Effector memory CD4-positive, alpha-beta T cell (primary cell): ENCODE data around the gene WDR35.

Experiments used
- DNase-seq, 3 donors: peaks; one replicate each; pipeline ENCODE4 v3.0.0-alpha.2; 2020
- H3K27ac ChIP-seq: 2 replicates; pipeline ENCODE4 v1.7.0; 2013; ENCODE audit warnings: mild to moderate bottlenecking, low read length, moderate library complexity; ENCODE audit not compliant: insufficient read depth, poor library complexity, severe bottlenecking
- H3K27me3 ChIP-seq: replicated peaks from 2 replicates; pipeline ENCODE4 v1.7.0; 2013; ENCODE audit warnings: mild to moderate bottlenecking, low read length; ENCODE audit not compliant: insufficient read depth, control insufficient read depth, poor library complexity, severe bottlenecking
- H3K36me3 ChIP-seq: 2 replicates; pipeline ENCODE4 v1.7.0; 2013; ENCODE audit warnings: mild to moderate bottlenecking, low read length, moderate library complexity; ENCODE audit not compliant: control insufficient read depth, insufficient read depth
- H3K4me1 ChIP-seq: 2 replicates; pipeline ENCODE4 v1.7.0; 2013; ENCODE audit warnings: low read length, mild to moderate bottlenecking; ENCODE audit not compliant: control insufficient read depth, insufficient read depth, poor library complexity, severe bottlenecking
- H3K4me3 ChIP-seq: 2 replicates; pipeline ENCODE4 v1.7.0; 2013; ENCODE audit warnings: low read length, low read depth, mild to moderate bottlenecking; ENCODE audit not compliant: insufficient read depth, poor library complexity, severe bottlenecking
- H3K9me3 ChIP-seq: 2 replicates; pipeline ENCODE4 v1.7.0; 2013; ENCODE audit warnings: mild to moderate bottlenecking, low read length, moderate library complexity; ENCODE audit not compliant: control insufficient read depth

WDR35 gene

DNA sequence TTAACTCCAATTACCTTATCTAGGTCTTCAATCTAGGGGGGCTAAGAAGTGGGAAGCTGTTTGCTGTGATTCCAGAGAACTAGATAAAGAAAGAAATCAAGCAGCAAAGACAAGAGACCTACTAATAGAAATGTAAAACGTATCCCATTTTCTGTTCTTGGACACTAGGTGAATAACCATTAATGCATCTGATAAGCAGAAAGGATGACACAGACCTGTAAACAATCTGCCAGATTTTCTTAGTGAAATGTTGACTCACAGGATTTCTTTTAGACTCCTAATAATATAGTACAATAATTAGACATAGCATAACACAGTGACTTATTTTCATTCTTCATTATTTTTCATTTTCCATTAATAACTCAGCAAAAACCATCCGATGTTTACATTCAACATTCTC lies 1.3 kb downstream of the WDR35 start:
- no peak for DNase-seq
- Histone ChIP-seq H3K36me3 (no peaks in the 10 kb centered on the region), H3K9me3 (no peaks in the 10 kb centered on the region), H3K4me1 (peaks cover 9% of the 10 kb centered on the region), H3K4me3 (no peak overlapping the region), H3K27me3 (no peaks in the 10 kb centered on the region), H3K27ac (no peak overlapping the region)

DNA sequence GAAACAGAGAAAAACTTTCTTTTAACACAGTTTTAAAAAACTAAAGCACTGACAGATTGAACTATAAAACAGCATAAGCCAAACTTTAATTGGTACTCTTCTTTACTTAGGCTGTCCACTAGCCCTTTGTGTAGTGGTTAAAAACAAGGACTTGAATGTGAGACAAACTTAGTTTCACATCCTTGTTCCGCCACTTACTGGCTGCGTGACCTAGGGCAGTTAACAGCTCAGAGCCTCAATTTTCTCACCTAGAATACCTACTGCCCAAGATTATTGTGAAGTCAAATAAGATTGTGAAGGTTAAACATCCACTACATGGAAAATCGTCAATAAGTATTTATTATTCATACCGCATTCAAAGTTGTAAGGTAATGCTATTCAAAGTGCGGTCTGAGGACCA lies 2.0 kb downstream of the WDR35 start:
- Histone ChIP-seq H3K27me3 (no peaks in the 10 kb centered on the region), H3K4me3 (no peak overlapping the region), H3K4me1 (peaks cover 9% of the 10 kb centered on the region), H3K9me3 (no peaks in the 10 kb centered on the region), H3K36me3 (no peaks in the 10 kb centered on the region), H3K27ac (no peak overlapping the region)
- DNase-seq: no peak

DNA sequence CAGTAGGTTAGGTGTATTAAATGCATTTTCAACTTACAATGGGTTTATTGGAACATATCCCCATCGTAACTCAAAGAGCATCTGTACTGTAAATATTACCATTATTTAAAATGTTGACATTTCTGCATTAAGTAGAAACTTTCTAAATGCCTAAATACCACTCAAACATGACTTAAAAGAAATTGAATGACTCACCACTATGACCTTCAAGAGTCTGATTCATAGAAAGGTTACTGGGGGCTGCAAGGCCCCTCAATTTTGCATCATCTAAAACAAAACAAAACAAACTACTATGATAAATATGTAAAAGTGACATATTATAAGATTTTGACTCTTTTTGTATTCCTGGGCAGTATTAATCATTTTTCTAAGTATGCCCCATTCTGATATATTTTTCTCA lies 7.6 kb downstream of the WDR35 start:
- Histone ChIP-seq H3K36me3 (no peaks in the 10 kb centered on the region), H3K9me3 (no peaks in the 10 kb centered on the region), H3K27me3 (no peaks in the 10 kb centered on the region), H3K27ac (no peak overlapping the region), H3K4me3 (no peak overlapping the region), H3K4me1 (no peaks in the 10 kb centered on the region)
- DNase-seq: no peak

DNA sequence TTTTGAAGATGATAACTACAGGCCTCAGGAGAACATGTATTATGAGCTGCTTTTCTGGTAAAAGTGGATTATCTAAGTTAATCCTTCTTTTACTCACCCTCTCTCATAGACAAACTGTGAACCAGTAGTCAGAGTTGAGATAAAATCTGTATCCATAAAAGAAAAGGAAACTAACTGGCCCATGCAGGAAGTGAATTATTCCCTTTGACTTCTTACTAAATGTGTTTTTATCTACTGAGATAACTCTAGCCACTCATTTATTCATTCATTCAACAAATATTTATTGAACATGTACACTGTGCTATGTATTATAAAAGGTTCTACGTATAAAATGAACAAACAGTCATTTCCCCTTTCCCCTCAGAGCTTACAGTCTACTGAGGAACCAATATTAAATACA lies 10.0 kb downstream of the WDR35 start:
- Histone ChIP-seq H3K27me3 (no peaks in the 10 kb centered on the region), H3K27ac (no peak overlapping the region), H3K9me3 (no peaks in the 10 kb centered on the region), H3K36me3 (no peaks in the 10 kb centered on the region), H3K4me3 (no peak overlapping the region), H3K4me1 (no peaks in the 10 kb centered on the region)
- no peak for DNase-seq

DNA sequence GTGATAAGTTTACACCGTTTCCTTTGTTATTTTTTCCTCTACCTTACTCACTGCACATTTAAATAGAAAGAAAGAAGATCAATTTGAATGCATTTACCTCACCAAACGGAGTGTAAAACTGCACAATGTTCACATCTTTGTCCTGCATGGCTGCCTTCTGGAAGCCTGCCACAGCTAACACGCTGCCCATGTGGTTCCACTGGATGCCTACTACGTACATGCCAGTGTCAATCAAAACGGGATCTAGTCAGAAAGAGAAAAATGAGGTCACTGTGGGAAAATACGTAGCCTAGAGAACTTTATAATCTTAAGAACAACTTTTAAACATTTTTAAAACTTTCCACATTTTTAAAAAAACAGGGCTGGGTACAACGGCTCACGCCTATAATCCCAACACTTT lies 16.4 kb downstream of the WDR35 start:
- no peak for DNase-seq

DNA sequence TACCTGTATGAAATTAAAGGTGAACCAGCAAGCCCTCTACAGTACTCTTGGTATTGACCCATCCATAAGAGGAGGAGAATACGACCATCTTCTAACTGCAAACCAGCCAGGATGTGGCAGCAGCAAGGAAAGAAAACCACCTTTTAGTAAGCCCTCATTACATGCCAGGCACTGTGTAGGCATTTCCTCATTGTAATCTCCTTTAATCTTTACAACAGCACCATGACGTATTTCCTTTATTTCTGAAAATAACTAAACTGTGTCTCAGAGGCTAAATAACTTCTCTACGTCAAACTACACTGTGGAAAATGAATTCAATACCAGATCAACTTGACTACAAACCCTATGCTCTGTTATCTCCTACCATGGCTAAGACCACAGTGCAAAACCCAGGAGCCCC lies 18.2 kb downstream of the WDR35 start:
- Histone ChIP-seq H3K4me1 (no peaks in the 10 kb centered on the region), H3K4me3 (no peak overlapping the region), H3K27ac (no peak overlapping the region), H3K36me3 (peaks cover 7% of the 10 kb centered on the region), H3K9me3 (no peaks in the 10 kb centered on the region), H3K27me3 (no peaks in the 10 kb centered on the region)
- no peak for DNase-seq

More for the DNA sequence above, 16.4 kb downstream of the WDR35 start:
- H3K27ac ChIP-seq: no peak overlapping the region
- H3K36me3 ChIP-seq: peaks cover 4% of the 10 kb centered on the region
- H3K9me3 ChIP-seq: no peaks in the 10 kb centered on the region
- H3K4me1 ChIP-seq: no peaks in the 10 kb centered on the region
- H3K27me3 ChIP-seq: no peaks in the 10 kb centered on the region
- H3K4me3 ChIP-seq: no peak overlapping the region

DNA sequence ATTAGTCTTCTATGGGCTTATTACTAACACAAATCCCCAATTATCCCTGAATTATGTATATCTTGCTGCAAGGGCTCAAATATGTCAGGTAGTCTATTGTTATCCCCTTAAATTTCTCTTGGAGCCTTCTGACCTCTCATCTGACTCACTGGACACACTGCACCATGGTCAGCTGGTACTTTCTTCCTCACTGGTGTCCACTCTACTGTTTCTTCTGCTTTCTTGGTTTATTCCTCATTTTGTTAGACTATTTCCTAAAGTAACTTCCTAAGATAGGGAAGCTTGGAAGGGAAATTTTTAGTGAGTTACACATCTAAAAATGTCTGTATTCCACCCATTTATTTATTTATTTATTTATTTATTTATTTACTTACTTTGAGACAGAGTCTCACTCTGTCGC lies 26.5 kb downstream of the WDR35 start:
- DNase-seq: no peak
- H3K9me3 ChIP-seq: no peaks in the 10 kb centered on the region
- H3K4me1 ChIP-seq: no peaks in the 10 kb centered on the region
- no peak overlapping the region for H3K27ac ChIP-seq
- no peaks in the 10 kb centered on the region for H3K27me3 ChIP-seq
- peaks cover 8% of the 10 kb centered on the region for H3K36me3 ChIP-seq
- no peak overlapping the region for H3K4me3 ChIP-seq

DNA sequence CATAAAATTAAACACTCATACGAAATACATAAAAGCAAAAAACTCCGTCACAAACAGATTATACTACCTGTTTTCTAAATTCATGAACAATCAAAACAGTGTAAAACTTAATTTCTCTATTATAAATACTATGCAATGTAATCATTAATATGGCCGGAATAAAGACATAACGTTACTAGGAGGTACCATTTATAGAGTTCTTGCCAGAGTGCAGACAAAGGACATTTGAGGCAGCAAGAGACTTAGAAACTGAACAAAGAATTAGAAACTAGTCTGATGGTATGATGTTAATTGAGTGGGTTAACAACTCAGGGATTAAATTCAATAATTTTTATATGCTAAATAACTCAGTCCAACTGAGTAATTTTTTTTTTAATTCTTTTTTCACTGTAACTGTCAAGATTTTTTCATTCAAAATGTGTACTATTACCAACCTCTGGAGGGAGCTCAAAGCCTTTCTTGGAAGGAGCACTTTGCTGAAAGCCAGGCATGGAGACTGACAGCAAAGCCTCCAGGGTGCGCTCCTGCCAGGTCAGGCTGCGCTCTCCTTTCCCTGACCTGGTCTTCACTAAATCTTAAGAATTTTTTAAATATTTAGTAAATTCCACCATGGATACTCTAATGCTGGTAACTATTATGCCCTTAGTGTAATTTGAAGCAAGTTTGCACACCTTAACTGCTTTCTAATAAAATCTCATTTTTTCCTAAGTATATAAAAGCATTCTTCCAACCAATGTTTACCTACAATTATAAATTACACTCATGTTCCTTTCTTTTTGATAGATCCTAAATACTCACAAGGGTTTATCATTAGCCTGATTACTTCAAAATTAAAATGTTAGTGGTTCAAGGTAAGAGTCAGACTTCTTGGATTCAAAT lies 34.1 kb downstream of the WDR35 start:
- Histone ChIP-seq H3K4me3 (no peak overlapping the region), H3K4me1 (no peaks in the 10 kb centered on the region), H3K27me3 (no peaks in the 10 kb centered on the region), H3K27ac (no peak overlapping the region), H3K9me3 (no peaks in the 10 kb centered on the region), H3K36me3 (no peaks in the 10 kb centered on the region)
- DNase-seq: peak in 2 of 3 donors; percentile 6 to 34

DNA sequence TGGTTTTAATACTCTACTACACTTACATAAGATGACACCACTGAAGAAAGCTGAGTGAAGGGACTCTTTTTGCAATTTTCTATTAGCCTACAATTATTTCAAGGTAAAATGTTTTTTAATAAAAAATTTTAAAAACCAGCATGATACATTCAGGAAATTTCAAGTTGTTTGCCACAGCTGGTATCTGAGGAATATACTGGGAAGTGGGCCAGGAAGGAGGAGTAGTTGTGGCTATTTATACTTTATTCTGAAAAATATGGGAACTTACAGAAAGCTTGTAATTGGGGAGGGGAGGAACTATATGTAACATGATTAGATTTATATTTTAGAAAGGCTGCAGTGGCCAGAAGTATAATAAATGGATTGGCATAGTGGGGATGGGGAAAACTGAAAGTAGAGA lies 40.8 kb downstream of the WDR35 start:
- no peak overlapping the region for H3K27ac ChIP-seq
- no peaks in the 10 kb centered on the region for H3K36me3 ChIP-seq
- no peaks in the 10 kb centered on the region for H3K9me3 ChIP-seq

DNA sequence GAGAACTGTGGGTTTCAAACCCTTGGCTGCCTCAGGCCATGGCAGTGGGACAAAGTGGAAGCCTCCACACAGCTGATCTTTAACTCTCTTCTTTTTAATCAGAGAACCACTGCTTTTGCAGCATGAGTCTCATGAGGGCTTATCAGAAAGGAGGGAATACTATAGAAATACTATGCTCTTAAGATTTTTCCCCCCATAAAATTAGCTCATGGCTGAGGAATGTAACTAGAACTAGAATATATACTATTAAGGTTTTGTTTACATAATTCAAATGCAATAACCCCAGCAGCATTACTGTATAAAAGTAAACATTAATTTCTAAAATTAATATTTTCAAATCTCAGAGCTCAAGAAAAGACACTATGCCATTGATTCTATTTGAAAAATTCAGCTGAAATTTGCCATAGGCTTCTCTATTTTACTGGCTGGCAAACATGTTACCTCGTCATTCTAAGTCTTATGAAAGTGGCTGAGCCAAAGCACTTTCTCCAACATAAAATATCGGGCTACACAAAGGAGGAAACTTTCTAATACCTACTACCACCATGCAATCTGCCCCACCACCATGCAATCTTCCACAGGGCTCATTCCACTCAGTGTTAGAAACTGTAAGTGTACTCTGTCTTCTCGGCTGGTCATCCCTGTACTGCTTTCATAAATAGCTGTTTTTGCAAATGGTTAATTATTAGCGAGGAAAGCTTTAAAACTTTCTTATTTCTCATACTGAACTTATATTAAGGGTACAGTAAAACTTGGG lies 42.5 kb downstream of the WDR35 start:
- no peaks in the 10 kb centered on the region for H3K27me3 ChIP-seq
- no peaks in the 10 kb centered on the region for H3K36me3 ChIP-seq
- H3K9me3 ChIP-seq: no peaks in the 10 kb centered on the region
- no peaks in the 10 kb centered on the region for H3K4me1 ChIP-seq
- no peak overlapping the region for H3K27ac ChIP-seq
- H3K4me3 ChIP-seq: no peak overlapping the region
- no peak for DNase-seq

More for the DNA sequence above, 40.8 kb downstream of the WDR35 start:
- Histone ChIP-seq H3K27me3 (no peaks in the 10 kb centered on the region), H3K4me3 (no peak overlapping the region), H3K4me1 (no peaks in the 10 kb centered on the region)
- DNase-seq: no peak
